ENCODE results near the gene TBC1D13. TPM values are rescaled to one million over a fixed set of nuclear protein-coding genes. Genes with fewer than 3 reads are reported as not detected.

TBC1D13 gene
- total and polyA plus RNA-seq, 9 of the 15 experiments (the other 6 are each of a cell fraction or from before 2014, with no cell fraction given): 2.3 to 28.7 (median 11.4) TPM

- intact Hi-C loops (cut with micrococcal nuclease): loop anchor here (1.0 to 5.0 kb wide), 3 partner anchors 43 to 86 kb away; no protein-coding TSS in a partner anchor
- FAIRE-seq (no peak), DNase-seq (ENCODE audit: extremely low read depth in 1 of 4, low spot score in 3 of 4) (peak in 3 of 4 experiments; percentile 43 to 57 (median 48)), ATAC-seq (peak; percentile 21)
- Histone ChIP-seq H3K27ac (ENCODE audit: extremely low read depth, low read depth, low read length) (peak overlapping the region; percentile 84), H3K79me2 (ENCODE audit: control insufficient read depth, insufficient read depth, low read length) (peaks cover 20% of the 10 kb centered on the region), H4K20me1 (replicated peaks; ENCODE audit: control insufficient read depth, insufficient read depth, low read length) (peaks cover 14% of the 10 kb centered on the region), H3K9me1 (ENCODE audit: control insufficient read depth, insufficient read depth, low read length) (no peaks in the 10 kb centered on the region), H3K9ac (ENCODE audit: insufficient read depth in 1 of 2, low read depth in 2 of 2, low read length in 2 of 2) (peak overlapping the region; percentile 70 to 99), H3K9me3 (replicated peaks; ENCODE audit: control insufficient read depth, insufficient read depth, low read depth, low read length) (no peaks in the 10 kb centered on the region), H3K4me3 (peak overlapping the region; percentile 70), H3K4me2 (ENCODE audit: insufficient read depth, low read length) (peak overlapping the region; percentile 98), H3K4me1 (replicated peaks in 1 of 2; ENCODE audit: control insufficient read depth in 2 of 2, insufficient read depth in 2 of 2, low read length in 2 of 2) (peaks cover 4 to 59% of the 10 kb centered on the region in 2 experiments; a peak in 3 of 5 replicates), H3K36me3 (ENCODE audit: control insufficient read depth, insufficient read depth, low read length) (peaks cover 42% of the 10 kb centered on the region), H3K27me3 (ENCODE audit: control insufficient read depth in 2 of 2, insufficient read depth in 2 of 2, low read length in 2 of 2) (no peaks in the 10 kb centered on the region), H2AFZ (ENCODE audit: low read depth, low read length) (peak overlapping the region; percentile 97)
- CTCF ChIA-PET (ENCODE audit: low intra/inter-chr PET ratio): interaction anchor here (1.6 kb wide), 1 partner anchor 86 kb away, joined by 5 read pairs; no protein-coding TSS in a partner anchor
- BruUV-seq (replicated peaks): no TSS peak
- POLR2A ChIA-PET: interaction anchor here (0.6 to 3.9 kb wide), 9 partner anchors 8 to 95 kb away, joined by 3 to 48 read pairs (median 5); partner anchors contain the start of genes SPOUT1 and ZDHHC12
- in situ Hi-C loops (cut with MboI): no loop called here
- under 1% methylated on average over 62 of the region's 90 CpGs for WGBS (ENCODE audit: insufficient coverage, low coverage, missing lambda C conversion rate)
- TF ChIP-seq, protein P1, sequence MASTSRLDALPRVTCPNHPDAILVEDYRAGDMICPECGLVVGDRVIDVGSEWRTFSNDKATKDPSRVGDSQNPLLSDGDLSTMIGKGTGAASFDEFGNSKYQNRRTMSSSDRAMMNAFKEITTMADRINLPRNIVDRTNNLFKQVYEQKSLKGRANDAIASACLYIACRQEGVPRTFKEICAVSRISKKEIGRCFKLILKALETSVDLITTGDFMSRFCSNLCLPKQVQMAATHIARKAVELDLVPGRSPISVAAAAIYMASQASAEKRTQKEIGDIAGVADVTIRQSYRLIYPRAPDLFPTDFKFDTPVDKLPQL (IDR thresholded peaks at IDR 0.05; ENCODE audit: extremely low read depth, insufficient read length): no peak
- TF ChIP-seq RFX7 (CRISPR knock-in tag; IDR thresholded peaks at IDR 0.05) (no peak), RBM39 (optimal IDR thresholded peaks at IDR 0.05; ENCODE audit: low read depth, low read length) (no peak), HEY1 (CRISPR knock-in tag; IDR thresholded peaks at IDR 0.05; ENCODE audit: borderline replicate concordance) (no peak), ELF4 (CRISPR knock-in tag; IDR thresholded peaks at IDR 0.05) (no peak), MAX (CRISPR knock-in tag; IDR thresholded peaks at IDR 0.05) (peak; percentile 53), ZBTB2 (IDR thresholded peaks at IDR 0.05) (no peak), ZNF347 (CRISPR knock-in tag; IDR thresholded peaks at IDR 0.05; ENCODE audit: low read depth) (no peak), ETV6 (IDR thresholded peaks at IDR 0.05; ENCODE audit: borderline replicate concordance in 1 of 2, low read depth in 2 of 2, low read length in 1 of 2) (no peak), ETV6 (CRISPR knock-in tag; IDR thresholded peaks at IDR 0.05; ENCODE audit: borderline replicate concordance) (no peak), CHD1 (IDR thresholded peaks at IDR 0.05; ENCODE audit: low read length) (peak; percentile 30), CHD4 (IDR thresholded peaks at IDR 0.05; ENCODE audit: insufficient read depth, insufficient replicate concordance, low read depth, low read length, poor library complexity, severe bottlenecking) (no peak), ZNF778 (CRISPR knock-in tag; IDR thresholded peaks at IDR 0.05) (no peak), NELFE (IDR thresholded peaks at IDR 0.05; ENCODE audit: insufficient read depth, insufficient read length) (no peak), ZBTB1 (CRISPR knock-in tag; IDR thresholded peaks at IDR 0.05; ENCODE audit: borderline replicate concordance, low read depth) (peak; percentile 12; the same call in 1 of the 2 replicates), CAMTA2 (CRISPR knock-in tag; conservative IDR thresholded peaks at IDR 0.05) (no peak), RBM15 (IDR thresholded peaks at IDR 0.05; ENCODE audit: insufficient read depth, low read length) (no peak), NFRKB (IDR thresholded peaks at IDR 0.05; ENCODE audit: low read depth) (no peak)
- TF ChIP-seq, protein P2, sequence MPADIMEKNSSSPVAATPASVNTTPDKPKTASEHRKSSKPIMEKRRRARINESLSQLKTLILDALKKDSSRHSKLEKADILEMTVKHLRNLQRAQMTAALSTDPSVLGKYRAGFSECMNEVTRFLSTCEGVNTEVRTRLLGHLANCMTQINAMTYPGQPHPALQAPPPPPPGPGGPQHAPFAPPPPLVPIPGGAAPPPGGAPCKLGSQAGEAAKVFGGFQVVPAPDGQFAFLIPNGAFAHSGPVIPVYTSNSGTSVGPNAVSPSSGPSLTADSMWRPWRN (IDR thresholded peaks at IDR 0.05; ENCODE audit: low read depth): no peak
Measured at GRCh38 chr9:128818839-128819715, 32.0 kb downstream of the TBC1D13 start.
